Vagina (tissue), 2 donors: ENCODE results near the gene CRAMP1. TPM values are rescaled to one million over a fixed set of nuclear protein-coding genes. Genes with fewer than 3 reads are reported as not detected.

Source experiments
- DNase-seq, 2 donors: peaks; one replicate each; pipeline ENCODE4 v3.0.0-alpha.2; 2017; ENCODE audit errors: extremely low spot score in 2 of 2
- H3K27ac ChIP-seq: fragments of 200-600 bp; sonication (generic); one replicate; pipeline ENCODE4 v1.5.1; 2019
- H3K27me3 ChIP-seq: fragments of 200-600 bp; sonication (generic); one replicate; pipeline ENCODE4 v1.5.1; 2019
- H3K36me3 ChIP-seq, 2 donors: fragments of 200-600 bp; sonication (generic); one replicate each; pipeline ENCODE4 v1.5.1; 2017 to 2019
- H3K4me1 ChIP-seq: fragments of 200-600 bp; sonication (generic); one replicate; pipeline ENCODE4 v1.5.1; 2019
- H3K4me3 ChIP-seq, 2 donors: fragments of 200-600 bp; sonication (generic); 1 replicate in 1 of 2; 2 replicates in 1 of 2; pipeline ENCODE4 v1.5.1; 2016 to 2019
- H3K9me3 ChIP-seq: fragments of 200-600 bp; sonication (generic); one replicate; pipeline ENCODE4 v1.5.1; 2019
- CTCF ChIP-seq, 3 experiments: fragments of 450-650 bp in 2 of 3; fragments of 200-600 bp in 1 of 3; sonication (generic) in 1 of 3; IDR thresholded peaks; one replicate each; pipeline ENCODE4 v1.5.1; 2017 to 2019; ENCODE audit warnings: antibody characterized with exemption in 3 of 3, mild to moderate bottlenecking in 2 of 3, moderate library complexity in 2 of 3
- POLR2A ChIP-seq, 2 donors: fragments of 450-650 bp; IDR thresholded peaks; one replicate each; pipeline ENCODE4 v1.6.1; 2017; ENCODE audit warnings: antibody characterized with exemption in 2 of 2, mild to moderate bottlenecking in 2 of 2, moderate library complexity in 2 of 2
- POLR2AphosphoS5 ChIP-seq, 2 donors: sonication (generic); formaldehyde crosslinking; IDR thresholded peaks; one replicate each; pipeline ENCODE4 v1.9.0; 2017; ENCODE audit warnings: antibody characterized with exemption in 2 of 2, mild to moderate bottlenecking in 2 of 2, low read depth in 1 of 2; ENCODE audit not compliant: insufficient read depth in 1 of 2
- intact Hi-C: fragments of 100-400 bp; cut with DNase I; formaldehyde crosslinking; loops from one replicate; pipeline ENCODE4 v1.15.1; 2023
- total RNA-seq: library from RNA; depleted of rRNA; stranded (reverse); fragments of >200 nt; gene quantifications from one replicate; pipeline ENCODE4 v1.2.3, GENCODE V29; 2016

Gene CRAMP1
- total RNA-seq, 1 donor from 2014 or later = 13.8 TPM

- Histone ChIP-seq H3K4me3 (no peak overlapping the region), H3K9me3 (no peaks in the 10 kb centered on the region), H3K27ac (no peak overlapping the region), H3K27me3 (no peaks in the 10 kb centered on the region), H3K36me3 (peaks cover 0 to 58% of the 10 kb centered on the region in 2 donors), H3K4me1 (peaks cover 2% of the 10 kb centered on the region)
- intact Hi-C loops = no loop called here
- DNase-seq = no peak
- TF ChIP-seq CTCF (IDR thresholded peaks at IDR 0.05) (no peak), POLR2A (IDR thresholded peaks at IDR 0.05) (no peak), POLR2AphosphoS5 (IDR thresholded peaks at IDR 0.05; ENCODE audit: insufficient read depth in 1 of 2, low read depth in 1 of 2) (no peak)
Measured at GRCh38 chr16:1673424-1674151, 61.4 kb downstream of the CRAMP1 start.

- no peaks in the 10 kb centered on the region for H3K27me3 ChIP-seq
- intact Hi-C loops = no loop called here
- H3K27ac ChIP-seq = no peak overlapping the region
- H3K4me3 ChIP-seq = no peak overlapping the region
- no peak for DNase-seq
- peaks cover 9% of the 10 kb centered on the region for H3K4me1 ChIP-seq
- no peaks in the 10 kb centered on the region for H3K9me3 ChIP-seq
- H3K36me3 ChIP-seq = peaks cover 0 to 51% of the 10 kb centered on the region in 2 donors
- TF ChIP-seq CTCF (IDR thresholded peaks at IDR 0.05) (no peak), POLR2A (IDR thresholded peaks at IDR 0.05) (no peak), POLR2AphosphoS5 (IDR thresholded peaks at IDR 0.05; ENCODE audit: insufficient read depth in 1 of 2, low read depth in 1 of 2) (no peak)
Measured at GRCh38 chr16:1674306-1674705, 62.1 kb downstream of the CRAMP1 start.

GRCh38 chr16:1674751-1675664, 62.8 kb downstream of the CRAMP1 start:
- peaks cover 10% of the 10 kb centered on the region for H3K4me1 ChIP-seq
- H3K27ac ChIP-seq = no peak overlapping the region
- no peaks in the 10 kb centered on the region for H3K9me3 ChIP-seq
- H3K36me3 ChIP-seq = peaks cover 0 to 44% of the 10 kb centered on the region in 2 donors
- TF ChIP-seq POLR2A (IDR thresholded peaks at IDR 0.05) (no peak), POLR2AphosphoS5 (IDR thresholded peaks at IDR 0.05; ENCODE audit: insufficient read depth in 1 of 2, low read depth in 1 of 2) (no peak), CTCF (IDR thresholded peaks at IDR 0.05) (no peak)
- no peak for DNase-seq
- no peaks in the 10 kb centered on the region for H3K27me3 ChIP-seq
- intact Hi-C loops = no loop called here
- H3K4me3 ChIP-seq = no peak overlapping the region

GRCh38 chr16:1676661-1677060, 64.5 kb downstream of the CRAMP1 start:
- Histone ChIP-seq H3K9me3 (no peaks in the 10 kb centered on the region), H3K36me3 (peaks cover 0 to 27% of the 10 kb centered on the region in 2 donors), H3K4me1 (peaks cover 10% of the 10 kb centered on the region), H3K27ac (no peak overlapping the region), H3K27me3 (no peaks in the 10 kb centered on the region), H3K4me3 (no peak overlapping the region)
- no peak for DNase-seq
- TF ChIP-seq POLR2AphosphoS5 (IDR thresholded peaks at IDR 0.05; ENCODE audit: insufficient read depth in 1 of 2, low read depth in 1 of 2) (no peak), CTCF (IDR thresholded peaks at IDR 0.05) (no peak), POLR2A (IDR thresholded peaks at IDR 0.05) (no peak)
- intact Hi-C loops = no loop called here
